Esophagus mucosa (tissue), 1 donor: ENCODE data around the gene PELI1. TPM values are rescaled to one million over a fixed set of nuclear protein-coding genes. Genes with fewer than 3 reads are reported as not detected.
"Not testable (repeated sequence)": the region's sequence is repeated elsewhere in the genome, so short reads cannot be mapped to it uniquely, and the experiment has no call there.

ENCODE experiments used
- ATAC-seq: fragments of 200-7000 bp; cut with Tn5 transposase; one replicate; pipeline ENCODE4 v1.9.1; 2020
- total RNA-seq: library from RNA; stranded (reverse); gene quantifications from one replicate; pipeline ENCODE4 v1.2.4, GENCODE V29; 2023
- donor health status: DM: yes; HTN: yes; CAD: no.

Gene PELI1
- total RNA-seq, 1 donor from 2014 or later = 55.0 TPM

GRCh38 chr2:64081046-64081445 is 63.2 kb downstream of the PELI1 start:
- ATAC-seq = no peak

- ATAC-seq = no peak
Observed at GRCh38 chr2:64080179-64080578, 64.0 kb downstream of the PELI1 start.

- not testable (repeated sequence) for ATAC-seq
Observed at GRCh38 chr2:64079688-64080087, 64.5 kb downstream of the PELI1 start.

GRCh38 chr2:64076828-64077227 is 67.4 kb downstream of the PELI1 start:
- ATAC-seq = not testable (repeated sequence)

- ATAC-seq = not testable (repeated sequence)
Observed at GRCh38 chr2:64074616-64075015, 69.6 kb downstream of the PELI1 start.

GRCh38 chr2:64067326-64067725 is 76.9 kb downstream of the PELI1 start:
- no peak for ATAC-seq

GRCh38 chr2:64065516-64065915 is 78.7 kb downstream of the PELI1 start:
- ATAC-seq = peak; percentile 18

GRCh38 chr2:64063924-64064331 is 80.3 kb downstream of the PELI1 start:
- peak; percentile 72 for ATAC-seq

GRCh38 chr2:64063454-64063853 is 80.8 kb downstream of the PELI1 start:
- ATAC-seq = no peak

GRCh38 chr2:64062840-64063239 is 81.4 kb downstream of the PELI1 start:
- ATAC-seq = peak; percentile 58

GRCh38 chr2:64059270-64059669 is 85.0 kb downstream of the PELI1 start:
- no peak for ATAC-seq

- ATAC-seq = peak; percentile 41
Observed at GRCh38 chr2:64056021-64056420, 88.2 kb downstream of the PELI1 start.

GRCh38 chr2:64054161-64054915 is 89.9 kb downstream of the PELI1 start:
- ATAC-seq = no peak

GRCh38 chr2:64052463-64053241 is 91.6 kb downstream of the PELI1 start:
- ATAC-seq = no peak

- peak; percentile 91 for ATAC-seq
Observed at GRCh38 chr2:64049633-64050220, 94.5 kb downstream of the PELI1 start.

- ATAC-seq = no peak
Observed at GRCh38 chr2:64045938-64046337, 98.3 kb downstream of the PELI1 start.

Other genes with a start within 250 kb of the PELI1 start
- 12.6 TPM for gene VPS54, start 125.0 kb downstream of the PELI1 start, total RNA-seq